ENCODE measurements around the gene SCAMP2.
"Not testable (repeated sequence)": the region's sequence is repeated elsewhere in the genome, so short reads cannot be mapped to it uniquely, and the experiment has no call there.

The SCAMP2 gene

DNA sequence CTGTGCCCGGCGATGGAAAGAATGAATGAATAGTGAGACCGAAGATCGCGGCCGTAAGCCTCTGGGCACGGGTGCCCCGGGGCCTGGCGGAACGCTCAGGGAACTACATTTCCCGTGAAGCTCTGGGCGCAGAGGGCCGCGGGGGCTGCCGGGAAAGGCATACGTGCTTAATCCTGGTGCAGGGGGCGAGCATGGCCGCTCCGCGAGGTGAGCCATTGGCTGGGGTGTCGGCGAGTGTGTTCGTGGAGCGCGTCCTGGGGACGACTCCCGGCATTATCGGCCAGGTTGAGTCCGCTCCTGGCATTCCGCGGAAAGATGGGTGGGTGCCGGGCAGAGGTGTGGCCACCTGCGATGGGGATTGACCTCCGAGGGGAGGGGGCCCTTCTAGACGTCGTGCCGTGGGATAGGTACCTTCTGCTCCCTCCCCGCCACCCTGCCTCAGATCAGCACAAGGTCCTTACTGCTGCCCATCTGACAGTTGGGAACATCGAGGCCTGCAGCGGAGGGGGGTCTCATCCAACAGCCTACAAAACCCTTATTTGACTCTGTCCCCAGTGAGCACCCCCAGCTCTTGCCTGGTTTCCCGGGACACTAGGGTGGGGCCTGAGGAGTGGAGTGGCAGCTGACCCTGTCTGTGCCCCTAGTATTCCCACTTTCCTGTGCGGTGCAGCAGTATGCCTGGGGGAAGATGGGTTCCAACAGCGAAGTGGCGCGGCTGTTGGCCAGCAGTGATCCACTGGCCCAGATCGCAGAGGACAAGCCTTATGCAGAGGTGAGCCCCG lies 16.9 kb upstream of the SCAMP2 start, which contains the start of gene MPI:
Gene MPI (plus strand): TSS at position 160 of the 782 bp plus-strand sequence. CDS start 32 bp downstream, at position 192.
- peak; percentile 48 for DNase-seq

GRCh38 chr15:74889390-74889882 lies 16.3 kb upstream of the SCAMP2 start:
- DNase-seq, result no peak

- no peak for DNase-seq
Measured at GRCh38 chr15:74888716-74889115, 15.6 kb upstream of the SCAMP2 start.

GRCh38 chr15:74887537-74888193 lies 14.5 kb upstream of the SCAMP2 start:
- not testable (repeated sequence) for DNase-seq

DNA sequence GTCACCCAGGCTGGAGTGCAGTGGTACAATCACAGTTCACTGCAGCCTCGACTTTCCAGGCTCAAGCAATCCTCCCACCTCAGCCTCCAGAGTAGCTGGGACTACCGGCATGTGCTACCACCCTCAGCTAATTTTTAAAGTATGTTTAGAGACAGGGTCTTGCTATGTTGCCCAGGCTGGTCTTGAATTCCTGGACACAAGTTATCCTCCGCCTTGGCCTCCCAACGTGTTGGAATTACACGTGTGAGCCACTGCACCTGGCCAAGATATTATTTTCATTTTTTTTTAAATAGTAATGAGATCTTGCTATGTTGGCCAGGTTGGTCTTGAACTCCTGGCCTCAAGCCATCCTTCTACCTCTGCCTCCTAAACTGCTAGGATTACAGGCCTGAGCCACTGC lies 12.3 kb upstream of the SCAMP2 start:
- DNase-seq, result no peak

DNA sequence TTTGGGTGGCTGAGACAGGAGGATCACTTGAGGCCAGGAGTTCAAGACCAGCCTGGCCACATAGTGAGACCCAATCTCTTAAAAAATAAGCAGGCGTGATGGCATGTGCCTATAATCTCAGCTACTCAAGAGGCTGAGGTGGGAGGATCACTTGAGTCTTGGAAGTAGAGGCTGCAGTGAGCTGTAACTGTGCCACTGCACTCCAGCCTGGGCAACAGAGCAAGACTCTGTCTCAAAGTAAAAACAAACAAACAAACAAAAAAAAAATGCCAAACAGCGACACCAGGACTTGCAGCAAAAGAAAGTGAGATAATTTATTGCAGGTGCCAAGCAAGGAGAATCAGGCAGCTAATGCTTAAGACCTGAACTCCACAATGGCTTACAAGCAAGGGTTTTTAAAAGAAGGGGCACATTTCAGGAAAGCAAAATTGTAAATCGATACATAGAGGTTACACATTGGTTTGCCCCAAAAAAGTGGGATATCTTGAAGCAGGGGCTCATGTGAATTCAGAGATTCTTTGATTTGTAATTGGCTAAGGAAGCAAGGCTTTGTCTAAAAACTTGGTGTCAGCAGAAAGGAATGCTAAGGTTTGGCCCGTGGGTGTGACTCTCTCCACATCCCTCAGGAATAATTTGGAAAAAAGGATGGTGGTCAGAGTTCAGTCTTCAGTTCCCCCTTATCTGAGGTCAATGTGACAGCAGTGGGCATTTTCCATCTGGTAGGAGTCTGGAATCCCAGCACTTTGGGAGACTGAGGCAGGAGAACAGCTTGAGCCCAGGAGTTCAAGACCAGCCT lies 11.5 kb upstream of the SCAMP2 start:
- no peak for DNase-seq

GRCh38 chr15:74882528-74882927 lies 9.4 kb upstream of the SCAMP2 start:
- DNase-seq, result no peak

DNA sequence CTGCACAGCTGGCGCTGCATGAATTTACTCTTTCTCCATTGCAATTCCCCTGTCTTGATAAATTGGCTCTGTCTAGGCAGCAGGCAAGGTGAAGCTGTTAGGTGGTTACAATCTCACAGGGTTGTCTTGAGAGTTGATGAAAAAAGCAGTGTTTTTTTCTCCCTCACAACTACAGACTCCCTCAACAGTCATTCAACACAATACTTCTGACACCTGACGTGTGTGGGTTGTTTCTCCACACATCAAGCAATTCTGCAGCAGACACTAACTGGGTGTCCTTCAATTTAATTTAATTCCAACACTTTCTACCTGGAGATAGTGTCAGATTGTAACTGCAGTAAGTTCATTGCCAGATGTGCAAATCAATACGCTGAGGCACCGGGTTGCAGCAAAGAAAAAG lies 5.1 kb upstream of the SCAMP2 start:
- DNase-seq, result no peak

DNA sequence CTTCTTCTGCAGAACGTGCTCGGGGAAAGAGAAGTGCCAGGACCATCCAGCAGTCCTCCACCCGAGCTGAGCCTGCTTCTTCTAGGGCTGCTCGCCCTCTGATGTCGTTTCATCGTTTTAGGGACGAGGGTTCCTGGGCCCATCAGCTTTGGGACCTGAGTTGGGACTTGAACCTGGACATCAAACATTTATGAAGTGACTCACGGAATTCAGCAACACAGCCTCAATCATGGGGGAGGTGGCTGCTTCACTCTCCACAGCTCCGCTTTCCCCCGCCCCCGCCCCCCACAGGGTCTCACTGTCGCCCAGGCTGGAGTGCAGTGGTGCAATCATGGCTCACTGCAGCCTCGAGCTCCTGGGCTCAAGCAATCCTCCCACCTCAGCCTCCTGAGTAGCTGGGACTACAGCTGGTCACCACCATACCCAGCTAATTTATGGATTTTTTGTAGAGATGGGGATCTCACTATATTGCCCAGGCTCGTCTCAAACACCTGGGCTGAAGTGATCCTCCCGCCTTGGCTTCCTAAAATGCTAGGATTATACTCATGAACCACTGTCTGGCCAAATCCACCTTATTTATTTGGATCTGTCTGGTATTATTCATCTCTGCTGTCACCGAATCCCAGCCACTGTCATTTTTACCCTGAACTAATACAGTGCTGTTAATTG lies 725 bp upstream of the SCAMP2 start:
- no peak for DNase-seq

DNA sequence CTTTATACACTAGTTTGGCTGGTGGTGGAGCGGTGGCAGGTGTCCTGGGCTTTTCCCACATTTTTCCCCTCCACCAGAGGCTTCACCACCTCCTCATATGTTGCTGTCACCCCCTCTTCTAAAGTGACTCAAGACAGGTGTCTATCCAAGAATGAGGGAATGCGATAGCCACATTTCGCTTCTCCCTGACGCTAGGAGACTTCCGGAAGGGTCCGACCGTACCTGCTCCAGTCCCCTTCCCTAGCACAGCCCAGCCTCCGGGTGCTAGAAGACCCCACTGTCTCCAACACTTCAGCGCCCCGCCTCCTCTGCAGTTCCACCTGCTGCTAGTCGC lies 496 bp downstream of the SCAMP2 start:
- no peak for DNase-seq

- DNase-seq, result no peak
Measured at GRCh38 chr15:74870436-74871215, 2.5 kb downstream of the SCAMP2 start.

- no peak for DNase-seq
Measured at GRCh38 chr15:74869726-74870407, 3.3 kb downstream of the SCAMP2 start.

- no peak for DNase-seq
Measured at GRCh38 chr15:74869372-74869725, 3.8 kb downstream of the SCAMP2 start.

DNA sequence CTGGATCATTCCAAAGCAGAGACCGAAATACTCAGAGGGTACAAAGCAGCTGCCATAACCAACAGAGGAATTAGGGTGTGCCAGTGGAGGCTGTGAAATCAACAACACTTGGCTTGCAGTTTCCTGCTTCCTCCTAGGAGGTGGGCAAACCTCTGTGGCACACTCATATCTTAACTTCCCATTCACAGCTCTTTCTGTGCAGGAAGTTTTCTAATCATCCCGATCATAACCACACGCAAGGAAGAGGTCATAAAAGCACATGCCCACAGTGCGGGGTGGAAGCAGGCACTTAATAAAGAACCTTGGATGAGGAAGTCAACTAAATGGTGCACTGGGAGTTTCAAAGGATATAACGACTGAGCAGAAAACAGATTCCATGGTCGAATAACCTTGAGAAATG lies 5.1 kb downstream of the SCAMP2 start:
- no peak for DNase-seq

- DNase-seq, result no peak
Measured at GRCh38 chr15:74867466-74868038, 5.6 kb downstream of the SCAMP2 start.

GRCh38 chr15:74866090-74866489 lies 7.1 kb downstream of the SCAMP2 start:
- no peak for DNase-seq

DNA sequence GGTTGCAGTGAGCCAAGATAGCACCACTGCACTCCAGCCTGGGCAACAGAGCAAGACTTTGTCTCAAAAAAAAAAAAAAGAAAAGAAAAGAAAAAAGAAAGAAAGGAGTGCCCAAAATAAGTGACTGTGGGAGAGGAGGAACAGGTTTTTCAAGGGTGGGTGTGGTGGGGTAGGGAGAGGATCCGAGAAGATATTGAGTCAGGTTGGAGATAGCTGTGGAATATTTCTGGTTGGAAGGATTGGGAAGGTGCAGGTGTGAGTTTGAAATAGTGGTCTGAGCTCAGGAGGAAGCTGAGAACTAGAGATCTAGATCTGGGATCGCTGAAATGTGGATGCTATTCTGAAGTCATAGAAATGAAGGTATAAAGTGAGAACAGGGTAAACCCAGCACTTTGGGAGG lies 7.8 kb downstream of the SCAMP2 start:
- no peak for DNase-seq

DNA sequence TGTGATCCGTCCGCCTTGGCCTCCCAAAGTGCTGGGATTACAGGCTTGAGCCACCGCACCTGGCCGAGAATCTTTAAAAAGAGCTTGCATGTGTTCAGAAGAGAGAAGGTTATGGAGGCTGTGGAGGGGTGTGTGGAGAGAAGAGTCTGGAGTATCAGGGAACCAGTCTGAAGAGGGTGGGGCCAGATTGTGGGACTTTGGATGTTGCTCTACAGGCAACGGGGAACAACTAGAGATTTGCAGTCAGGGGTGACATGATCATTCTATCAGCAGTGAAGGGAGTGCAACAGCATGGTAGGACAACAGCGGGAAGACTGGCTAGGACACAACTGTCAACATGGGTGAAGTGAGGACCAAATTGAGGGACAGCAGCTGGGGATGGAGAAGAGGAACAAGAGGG lies 8.9 kb downstream of the SCAMP2 start:
- no peak for DNase-seq

DNA sequence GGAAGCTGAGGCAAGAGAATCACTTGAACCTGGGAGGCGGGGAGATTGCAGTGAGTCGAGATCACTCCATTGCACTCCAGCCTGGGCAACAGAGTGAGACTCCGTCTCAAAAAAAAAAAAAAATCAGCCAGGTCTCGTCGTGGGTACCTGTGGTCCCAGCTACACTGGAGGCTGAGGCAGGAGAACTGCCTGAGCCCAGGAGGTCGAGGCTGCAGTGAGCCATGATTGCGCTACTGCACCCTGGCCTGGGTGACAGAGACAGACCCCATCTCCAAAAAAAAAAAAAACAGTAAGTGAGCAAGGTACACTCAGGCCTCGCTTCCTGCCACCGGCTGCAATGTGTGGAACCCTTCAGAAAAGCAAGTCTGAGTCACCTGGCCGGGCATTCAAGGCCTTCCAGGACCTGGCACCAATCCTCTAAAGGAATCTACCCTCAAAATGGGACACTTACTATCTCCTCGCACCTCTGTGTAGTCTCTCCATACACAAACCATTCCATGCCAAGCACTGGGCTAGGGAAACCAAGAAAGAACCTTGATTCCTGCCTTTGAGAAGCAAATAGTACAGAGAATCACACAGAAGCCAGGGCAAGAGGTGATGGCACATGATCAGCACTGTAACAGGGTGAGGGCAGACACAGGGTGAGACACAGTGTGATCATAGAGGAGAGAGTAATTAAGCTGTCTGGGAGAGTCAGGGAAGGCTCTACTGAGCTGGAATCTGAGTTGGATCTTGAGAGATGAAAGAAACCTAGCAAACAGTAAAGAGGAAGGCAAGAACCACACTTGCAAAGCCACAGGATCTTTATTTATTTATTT lies 9.7 kb downstream of the SCAMP2 start:
- DNase-seq, result no peak

DNA sequence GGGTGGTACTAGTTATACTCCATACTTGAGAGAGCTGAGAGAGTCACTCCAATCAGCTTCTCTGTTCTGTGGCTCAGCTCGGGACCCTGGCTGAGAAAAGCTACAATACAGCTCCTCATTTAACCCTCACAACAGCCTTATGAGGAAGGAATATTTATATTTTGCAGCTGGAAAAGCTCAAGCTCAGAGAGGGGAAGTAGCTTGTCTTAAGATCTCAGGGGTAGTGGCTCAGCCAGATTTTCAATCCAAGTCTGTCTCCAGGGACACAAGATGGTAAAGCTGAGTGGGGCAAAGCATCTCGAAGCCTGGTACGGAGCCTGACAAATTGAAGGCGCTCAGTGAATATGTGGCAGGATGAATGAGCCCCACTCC lies 14.8 kb downstream of the SCAMP2 start:
- no peak for DNase-seq

Measured in NCI-H1694 treated with DMSO at 0.1 percent for 48 hours (cell line).